HCT116 (cell line): ENCODE results near the gene STK39. TPM values are rescaled to one million over a fixed set of nuclear protein-coding genes. Genes with fewer than 3 reads are reported as not detected.

Experiments
- ATAC-seq: fragments of 200-7000 bp; cut with Tn5 transposase; 2 replicates; pipeline ENCODE4 v1.9.1; 2020; ENCODE audit warnings: mild to moderate bottlenecking, moderate library complexity
- BruUV-seq: library from RNA; stranded (reverse); fragments of 400-500 nt; replicated peaks from 2 replicates; lab custom pipeline; 2021; lab: Mats Ljungman, UMichigan
- CTCF ChIA-PET: fragments of 300-600 bp; sonication (Branson Sonifier 250); formaldehyde crosslinking; loops from one replicate; lab custom pipeline; 2021; ENCODE audit warnings: antibody characterized with exemption; lab: Charles Lee
- POLR2A ChIA-PET: fragments of 300-600, 350-600 bp; sonication (Branson Sonifier 250); formaldehyde crosslinking; loops from one replicate; lab custom pipeline; 2021; ENCODE audit warnings: antibody characterized with exemption; lab: Charles Lee
- RAD21 ChIA-PET, 2 experiments: fragments of 300-600 bp; sonication (Branson Sonifier 250); formaldehyde crosslinking; loops; one replicate each; lab custom pipeline; 2023; ENCODE audit warnings: low total read pairs in 2 of 2; ENCODE audit not compliant: uncharacterized antibody in 2 of 2, unreplicated experiment in 2 of 2, low non-redundant PET in 1 of 2; lab: Charles Lee
- DNase-seq: peaks from one replicate; pipeline ENCODE4 v3.0.0-alpha.2; 2010; ENCODE audit warnings: low read depth, low spot score
- H2AFZ ChIP-seq: fragments of 200-600 bp; shearing (Covaris generic), sonication (generic); 2 replicates; pipeline ENCODE4 v1.6.1; 2017; ENCODE audit warnings: low read depth, mixed run types, mixed read lengths, antibody characterized with exemption, low read length; ENCODE audit not compliant: poor library complexity, severe bottlenecking
- H3K27ac ChIP-seq: 2 replicates; pipeline ENCODE4 v1.5.1; 2012; ENCODE audit warnings: low read depth, low read length
- H3K27me3 ChIP-seq: fragments of 200-600 bp; sonication (generic); 2 replicates; pipeline ENCODE4 v1.6.1; 2016; ENCODE audit warnings: mixed run types, low read length, mixed read lengths; ENCODE audit not compliant: insufficient read depth
- H3K36me3 ChIP-seq, 2 experiments: fragments of 200-500 bp in 1 of 2; fragments of 200-600 bp in 1 of 2; sonication (Bioruptor generic) in 1 of 2; sonication (generic) in 1 of 2; 2 replicates each; pipeline versions ENCODE4 v1.5.1 to v1.6.1; 2014 to 2016; ENCODE audit warnings: low read length in 2 of 2, inconsistent platforms in 1 of 2, mixed read lengths in 1 of 2, mixed run types in 1 of 2; ENCODE audit not compliant: insufficient read depth in 2 of 2, control insufficient read depth in 1 of 2
- H3K4me1 ChIP-seq, 2 experiments: fragments of 200-600 bp in 1 of 2; sonication (generic) in 1 of 2; 2 replicates each; pipeline versions ENCODE4 v1.5.1 to v1.6.1; 2012 to 2017; ENCODE audit warnings: low read length in 2 of 2, inconsistent platforms in 1 of 2, mild to moderate bottlenecking in 1 of 2, mixed read lengths in 1 of 2, mixed run types in 1 of 2, moderate library complexity in 1 of 2; ENCODE audit not compliant: insufficient read depth in 2 of 2, control insufficient read depth in 1 of 2
- H3K4me2 ChIP-seq: fragments of 200-600 bp; sonication (generic); 2 replicates; pipeline ENCODE4 v1.6.1; 2017; ENCODE audit warnings: mixed run types, low read length, mixed read lengths
- H3K4me3 ChIP-seq, 2 experiments: fragments of 200-600 bp in 1 of 2; sonication (generic) in 1 of 2; replicated peaks in 1 of 2; 2 replicates each; pipeline ENCODE4 v1.5.1; 2011 to 2016; ENCODE audit warnings: low read length in 2 of 2, control low read depth in 1 of 2, low read depth in 1 of 2, mild to moderate bottlenecking in 1 of 2, mixed read lengths in 1 of 2, mixed run types in 1 of 2
- H3K79me2 ChIP-seq: fragments of 200-600 bp; sonication (generic); 2 replicates; pipeline ENCODE4 v1.6.1; 2017; ENCODE audit warnings: mild to moderate bottlenecking, mixed run types, low read length, moderate library complexity, mixed read lengths; ENCODE audit not compliant: insufficient read depth
- H3K9ac ChIP-seq: fragments of 200-600 bp; sonication (generic); 2 replicates; pipeline ENCODE4 v1.6.1; 2016; ENCODE audit warnings: low read length, mixed read lengths
- H3K9me2 ChIP-seq: fragments of 200-600 bp; sonication (generic), shearing (Covaris generic); 2 replicates; pipeline ENCODE4 v1.6.1; 2017; ENCODE audit warnings: mixed run types, mild to moderate bottlenecking, moderate library complexity; ENCODE audit not compliant: insufficient read depth
- H3K9me3 ChIP-seq, 2 experiments: fragments of 200-500 bp in 1 of 2; fragments of 200-600 bp in 1 of 2; sonication (Bioruptor generic) in 1 of 2; sonication (generic) in 1 of 2; 2 replicates each; pipeline ENCODE4 v1.6.1; 2014 to 2017; ENCODE audit warnings: low read length in 2 of 2, mixed read lengths in 2 of 2, inconsistent platforms in 1 of 2, low read depth in 1 of 2, mild to moderate bottlenecking in 1 of 2, mixed run types in 1 of 2, moderate library complexity in 1 of 2; ENCODE audit not compliant: control insufficient read depth in 1 of 2, insufficient read depth in 1 of 2
- H4K20me1 ChIP-seq: fragments of 200-600 bp; sonication (generic), shearing (Covaris generic); 2 replicates; pipeline ENCODE4 v1.6.1; 2017; ENCODE audit warnings: mixed run types, mild to moderate bottlenecking, moderate library complexity; ENCODE audit not compliant: insufficient read depth
- CBX3 ChIP-seq: IDR thresholded peaks from 2 replicates; pipeline ENCODE4 v1.6.1; 2012; ENCODE audit warnings: low read depth
- ELF1 ChIP-seq: IDR thresholded peaks from 2 replicates; pipeline ENCODE4 v1.6.1; 2012; ENCODE audit warnings: low read depth, borderline replicate concordance
- JUND ChIP-seq: IDR thresholded peaks from 2 replicates; pipeline ENCODE4 v1.6.1; 2012
- POLR2AphosphoS5 ChIP-seq: IDR thresholded peaks from 2 replicates; pipeline ENCODE4 v1.6.1; 2011; ENCODE audit warnings: mild to moderate bottlenecking, low read depth, low read length, moderate library complexity
- SIN3A ChIP-seq: IDR thresholded peaks from 2 replicates; pipeline ENCODE4 v1.6.1; 2012; ENCODE audit warnings: low read depth
- intact Hi-C: fragments of 100-400 bp; cut with micrococcal nuclease; formaldehyde crosslinking; loops from 2 replicates; pipeline ENCODE4 v1.10.0; 2022
- total RNA-seq: library from RNA; stranded (reverse); gene quantifications from one replicate; pipeline ENCODE4 v1.2.1, GENCODE V29; 2021; ENCODE audit not compliant: unreplicated experiment

The STK39 gene
- total RNA-seq, 1 experiment from 2014 or later: 118 TPM

DNA sequence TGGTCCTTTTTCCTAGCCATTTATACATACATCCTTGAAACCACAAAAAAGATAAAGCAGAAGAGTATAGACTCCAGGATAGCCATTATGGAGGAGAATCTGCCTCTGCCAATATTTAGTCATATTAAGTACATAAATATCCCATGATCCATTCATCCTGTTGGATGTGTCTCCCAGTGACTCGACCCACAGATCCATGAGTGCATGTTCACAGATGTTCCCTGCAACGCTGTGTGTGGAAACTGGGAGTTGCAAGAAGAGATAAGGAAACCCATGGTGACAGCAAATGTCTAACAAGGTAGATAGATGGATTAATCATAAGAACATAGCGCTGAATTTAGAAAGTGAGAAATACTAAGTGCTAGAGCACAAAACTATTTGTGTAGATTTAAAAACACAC is 34.5 kb downstream of the STK39 start:
- Histone ChIP-seq H3K27me3 (no peaks in the 10 kb centered on the region), H2AFZ (no peak overlapping the region), H3K36me3 (peaks cover 0 to 4% of the 10 kb centered on the region in 2 experiments; a peak in 1 of 4 replicates), H3K27ac (peak overlapping the region; percentile 99), H3K9me2 (no peaks in the 10 kb centered on the region), H3K9me3 (no peaks in the 10 kb centered on the region), H4K20me1 (no peaks in the 10 kb centered on the region), H3K9ac (peak overlapping the region; percentile 69), H3K79me2 (peaks cover 85% of the 10 kb centered on the region), H3K4me1 (peaks cover 91 to 100% of the 10 kb centered on the region in 2 experiments), H3K4me2 (peak overlapping the region; percentile 64), H3K4me3 (no peak overlapping the region)
- CTCF ChIA-PET: no interaction called here
- TF ChIP-seq SIN3A (peak; percentile 37; the same call in 1 of the 2 replicates), JUND (0 out of 2 replicates have a peak, but pooled peaks have one; percentile 12), CBX3 (no peak)
- POLR2A ChIA-PET: interaction anchor here (2.9 kb wide), 1 partner anchor 21 kb away, joined by 15 read pairs; no protein-coding TSS in a partner anchor
- BruUV-seq: no TSS peak
- ATAC-seq (no peak), DNase-seq (no peak)
- RAD21 ChIA-PET: no interaction called here
- intact Hi-C loops: loop anchor here (2.0 kb wide), 1 partner anchor 34 kb away; the partner anchor contains the start of gene STK39

DNA sequence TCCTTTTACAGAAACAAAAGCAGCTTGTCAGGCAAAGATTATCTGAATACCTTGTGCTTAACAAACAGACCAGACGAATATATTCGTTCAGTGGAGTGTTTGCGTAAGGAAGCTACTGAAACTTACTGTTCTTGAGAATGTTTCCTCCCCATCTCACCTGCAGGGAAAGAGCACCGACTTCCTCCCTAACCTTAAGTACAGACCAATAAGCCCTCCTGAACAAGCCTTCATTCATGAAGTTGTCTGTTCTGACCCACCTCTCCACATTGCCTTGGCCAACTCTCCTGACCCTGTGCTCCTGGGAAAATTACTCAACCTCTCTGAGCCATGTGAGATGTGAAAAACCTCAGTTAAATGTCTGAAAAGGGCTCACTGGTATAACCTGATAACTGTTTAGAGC is 35.2 kb downstream of the STK39 start:
- Histone ChIP-seq H3K4me1 (peaks cover 87 to 100% of the 10 kb centered on the region in 2 experiments), H3K9me2 (no peaks in the 10 kb centered on the region), H2AFZ (no peak overlapping the region), H3K9me3 (no peaks in the 10 kb centered on the region), H3K27ac (peak overlapping the region; percentile 99), H3K79me2 (peaks cover 89% of the 10 kb centered on the region), H3K4me3 (no peak overlapping the region), H3K36me3 (peaks cover 0 to 4% of the 10 kb centered on the region in 2 experiments; a peak in 1 of 4 replicates), H3K27me3 (no peaks in the 10 kb centered on the region), H3K9ac (peak overlapping the region; percentile 69), H4K20me1 (no peaks in the 10 kb centered on the region), H3K4me2 (peak overlapping the region; percentile 64)
- ChIA-PET POLR2A (interaction anchor here (1.0 to 2.9 kb wide), 7 partner anchors 11 to 28 kb away, joined by 3 to 17 read pairs (median 6); no protein-coding TSS in a partner anchor), CTCF (no interaction called here), RAD21 (no interaction called here)
- no peak for DNase-seq
- no peak for TF ChIP-seq ELF1
- peak; percentile 29 for TF ChIP-seq POLR2AphosphoS5
- BruUV-seq: no TSS peak
- intact Hi-C loops: loop anchor here (2.0 kb wide), 1 partner anchor 35 kb away; the partner anchor contains the start of gene STK39
- no peak for ATAC-seq
